H9 (cell line): Measurements from ENCODE around the gene FNDC1. TPM values are rescaled to one million over a fixed set of nuclear protein-coding genes. Genes with fewer than 3 reads are reported as not detected.

Experiments
- DNase-seq: peaks from one replicate; pipeline ENCODE4 v3.0.0-alpha.2; 2017
- H2AFZ ChIP-seq: one replicate; pipeline ENCODE4 v1.6.1; 2013; ENCODE audit warnings: mild to moderate bottlenecking, low read length, control low read depth, moderate library complexity
- H2AK5ac ChIP-seq: 2 replicates; pipeline ENCODE4 v1.6.1; 2013; ENCODE audit warnings: low read length, control low read depth, mixed read lengths; ENCODE audit not compliant: insufficient read length
- H2BK120ac ChIP-seq: one replicate; pipeline ENCODE4 v1.6.1; 2013; ENCODE audit warnings: low read depth, mild to moderate bottlenecking, low read length, control low read depth, inconsistent platforms; ENCODE audit not compliant: poor library complexity, severe bottlenecking
- H2BK12ac ChIP-seq: 2 replicates; pipeline ENCODE4 v1.6.1; 2013; ENCODE audit warnings: low read length, control low read depth, mixed read lengths, low read depth; ENCODE audit not compliant: insufficient read length
- H2BK15ac ChIP-seq: 2 replicates; pipeline ENCODE4 v1.6.1; 2013; ENCODE audit warnings: low read depth, low read length, control low read depth
- H2BK20ac ChIP-seq: one replicate; pipeline ENCODE4 v1.6.1; 2013; ENCODE audit warnings: low read depth, mild to moderate bottlenecking, low read length, control low read depth, inconsistent platforms; ENCODE audit not compliant: poor library complexity, severe bottlenecking
- H2BK5ac ChIP-seq: 2 replicates; pipeline ENCODE4 v1.6.1; 2013; ENCODE audit warnings: low read length, control low read depth, mixed read lengths; ENCODE audit not compliant: insufficient read length
- H3K14ac ChIP-seq: 2 replicates; pipeline ENCODE4 v1.6.1; 2013; ENCODE audit warnings: low read length, control low read depth; ENCODE audit not compliant: insufficient read depth
- H3K18ac ChIP-seq: 2 replicates; pipeline ENCODE4 v1.6.1; 2013; ENCODE audit warnings: low read depth, mild to moderate bottlenecking, mixed read lengths, low read length, control low read depth; ENCODE audit not compliant: insufficient read length
- H3K23ac ChIP-seq: 2 replicates; pipeline ENCODE4 v1.6.1; 2013; ENCODE audit warnings: low read length, control low read depth, mixed read lengths, low read depth; ENCODE audit not compliant: insufficient read length
- H3K23me2 ChIP-seq: 2 replicates; pipeline ENCODE4 v1.6.1; 2013; ENCODE audit warnings: low read depth, mild to moderate bottlenecking, mixed read lengths, low read length, control low read depth; ENCODE audit not compliant: insufficient read length, poor library complexity, severe bottlenecking
- H3K27ac ChIP-seq: 2 replicates; pipeline ENCODE4 v1.5.1; 2013; ENCODE audit warnings: low read length, control low read depth, mixed read lengths, low read depth; ENCODE audit not compliant: insufficient read length
- H3K27me3 ChIP-seq: 2 replicates; pipeline ENCODE4 v1.6.1; 2013; ENCODE audit warnings: low read length, control low read depth, inconsistent platforms; ENCODE audit not compliant: insufficient read depth
- H3K4ac ChIP-seq: 2 replicates; pipeline ENCODE4 v1.6.1; 2013; ENCODE audit warnings: low read depth, mild to moderate bottlenecking, control low read depth, inconsistent platforms, low read length, moderate library complexity
- H3K4me1 ChIP-seq: 2 replicates; pipeline ENCODE4 v1.6.1; 2013; ENCODE audit warnings: low read length, control low read depth, inconsistent platforms; ENCODE audit not compliant: insufficient read depth
- H3K4me2 ChIP-seq: 2 replicates; pipeline ENCODE4 v1.6.1; 2013; ENCODE audit warnings: low read length, control low read depth, mixed read lengths; ENCODE audit not compliant: insufficient read length, insufficient read depth
- H3K56ac ChIP-seq: 2 replicates; pipeline ENCODE4 v1.6.1; 2013; ENCODE audit warnings: low read depth, mild to moderate bottlenecking, mixed read lengths, low read length, control low read depth; ENCODE audit not compliant: insufficient read length
- H3K79me1 ChIP-seq: 2 replicates; pipeline ENCODE4 v1.6.1; 2013; ENCODE audit warnings: low read depth, mild to moderate bottlenecking, moderate library complexity, low read length, control low read depth, inconsistent platforms; ENCODE audit not compliant: insufficient read depth, poor library complexity, severe bottlenecking
- H3K79me2 ChIP-seq: 2 replicates; pipeline ENCODE4 v1.6.1; 2013; ENCODE audit warnings: low read length, control low read depth, inconsistent platforms; ENCODE audit not compliant: insufficient read depth
- H3K9ac ChIP-seq: 2 replicates; pipeline ENCODE4 v1.6.1; 2013; ENCODE audit warnings: low read length, control low read depth, mixed read lengths; ENCODE audit not compliant: insufficient read length; ENCODE audit errors: extremely low read depth
- H3K9me3 ChIP-seq: one replicate; pipeline ENCODE4 v1.6.1; 2013; ENCODE audit warnings: low read depth, low read length, inconsistent platforms; ENCODE audit not compliant: control insufficient read depth
- H3T11ph ChIP-seq: one replicate; pipeline ENCODE4 v1.6.1; 2013; ENCODE audit warnings: mild to moderate bottlenecking, low read length, control low read depth, inconsistent platforms
- H4K20me1 ChIP-seq: one replicate; pipeline ENCODE4 v1.6.1; 2013; ENCODE audit not compliant: control insufficient read depth, insufficient read length, insufficient read depth
- H4K5ac ChIP-seq: 2 replicates; pipeline ENCODE4 v1.6.1; 2013; ENCODE audit warnings: low read depth, mild to moderate bottlenecking, mixed read lengths, low read length, control low read depth; ENCODE audit not compliant: insufficient read length
- H4K8ac ChIP-seq: replicated peaks from 2 replicates; pipeline ENCODE4 v1.6.1; 2013; ENCODE audit warnings: low read length, control low read depth, mixed read lengths, low read depth; ENCODE audit not compliant: insufficient read length
- H4K91ac ChIP-seq: 2 replicates; pipeline ENCODE4 v1.6.1; 2013; ENCODE audit warnings: low read depth, mild to moderate bottlenecking, moderate library complexity, mixed read lengths, low read length, control low read depth; ENCODE audit not compliant: insufficient read length
- H3K27ac Mint-ChIP-seq, 3 experiments: 2 replicates in 2 of 3; 3 replicates in 1 of 3; pipeline ENCODE4 v1.8.0; 2020 to 2021; ENCODE audit warnings: mixed read lengths in 3 of 3, mild to moderate bottlenecking in 1 of 3, moderate library complexity in 1 of 3
- H3K27me3 Mint-ChIP-seq: 2 replicates; pipeline ENCODE4 v1.8.0; 2021; ENCODE audit warnings: low read depth, mild to moderate bottlenecking, moderate library complexity, mixed read lengths
- H3K36me3 Mint-ChIP-seq, 3 experiments: 2 replicates in 2 of 3; 3 replicates in 1 of 3; pipeline ENCODE4 v1.8.0; 2020 to 2021; ENCODE audit warnings: low read depth in 3 of 3, mixed read lengths in 3 of 3; ENCODE audit not compliant: insufficient read depth in 1 of 3
- H3K4me1 Mint-ChIP-seq, 2 experiments: 2 replicates each; pipeline ENCODE4 v1.8.0; 2020; ENCODE audit warnings: mixed read lengths in 2 of 2
- H3K4me3 Mint-ChIP-seq, 2 experiments: 2 replicates in 1 of 2; 3 replicates in 1 of 2; pipeline ENCODE4 v1.8.0; 2020 to 2021; ENCODE audit warnings: mild to moderate bottlenecking in 2 of 2, mixed read lengths in 2 of 2, moderate library complexity in 1 of 2
- H3K9me3 Mint-ChIP-seq, 2 experiments: 2 replicates in 1 of 2; 3 replicates in 1 of 2; pipeline ENCODE4 v1.8.0; 2020; ENCODE audit warnings: mild to moderate bottlenecking in 2 of 2, mixed read lengths in 2 of 2, moderate library complexity in 1 of 2
- WGBS: extraction: QIAGEN DNeasy Blood & Tissue Kit; methylation state at CpG from one replicate; pipeline ENCODE4 v1.1.7; 2013; ENCODE audit warnings: missing lambda C conversion rate, low lambda C conversion rate, mixed read lengths; ENCODE audit not compliant: insufficient read length; ENCODE audit errors: extremely low coverage; 5-methylcytosine and 5-hydroxymethylcytosine counted together
- total RNA-seq: library from RNA; stranded (reverse); gene quantifications from 2 replicates; pipeline ENCODE4 v1.2.1, GENCODE V29; 2021
- TF ChIP-seq, protein P1 (sequence below): fragments of 200-600 bp; sonication (generic); conservative IDR thresholded peaks from 3 replicates; pipeline ENCODE4 v1.8.0; 2021; ENCODE audit warnings: antibody characterized with exemption, mild to moderate bottlenecking

Gene FNDC1
- total RNA-seq, 1 experiment from 2014 or later, result 0.24 TPM

DNA sequence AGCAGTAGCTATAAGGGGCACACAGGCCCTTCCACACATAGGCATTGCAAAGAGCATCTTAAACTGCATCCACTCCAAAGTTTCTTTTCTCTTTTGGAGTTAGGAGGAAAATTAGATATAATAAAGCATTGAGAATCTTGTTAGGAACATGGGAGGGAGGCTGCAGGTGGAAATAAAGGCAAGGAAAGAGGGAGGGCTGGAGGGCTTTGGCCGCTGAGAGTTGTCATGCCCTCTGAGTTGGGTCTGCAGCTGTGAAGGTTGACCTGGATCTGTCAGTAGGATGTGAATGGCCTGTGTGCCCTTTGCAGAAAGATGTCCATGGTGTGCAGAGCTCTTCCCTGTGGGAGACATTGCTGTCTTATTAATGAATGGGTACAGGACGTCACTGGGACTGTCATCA, 134.0 kb downstream of the FNDC1 start:
- Histone ChIP-seq H2AK5ac (no peak overlapping the region), H3K27ac (no peak overlapping the region), H2BK12ac (no peak overlapping the region), H3K23me2 (no peaks in the 10 kb centered on the region), H3K4me1 (no peaks in the 10 kb centered on the region), H2BK120ac (no peak overlapping the region), H3K18ac (no peak overlapping the region), H4K20me1 (no peaks in the 10 kb centered on the region), H2AFZ (no peak overlapping the region), H3K79me2 (no peaks in the 10 kb centered on the region), H3K27me3 (no peaks in the 10 kb centered on the region), H3K4me2 (no peak overlapping the region), H3K4ac (no peak overlapping the region), H4K91ac (no peak overlapping the region), H2BK15ac (no peak overlapping the region), H3K9me3 (no peaks in the 10 kb centered on the region), H3T11ph (no peak overlapping the region), H3K9ac (no peak overlapping the region), H3K79me1 (no peaks in the 10 kb centered on the region), H2BK20ac (no peak overlapping the region), H3K56ac (no peak overlapping the region), H2BK5ac (no peak overlapping the region), H3K23ac (no peak overlapping the region), H4K5ac (no peak overlapping the region), H3K14ac (no peak overlapping the region), H4K8ac (no peak overlapping the region)
- no peaks in the 10 kb centered on the region for H3K36me3 Mint-ChIP-seq
- no peak for DNase-seq
- peaks cover 0 to 4% of the 10 kb centered on the region in 2 experiments; a peak in 1 of 4 replicates for H3K4me1 Mint-ChIP-seq
- no CpG with 5 or more reads among the region's 2 CpGs for WGBS
- TF ChIP-seq, protein P1, sequence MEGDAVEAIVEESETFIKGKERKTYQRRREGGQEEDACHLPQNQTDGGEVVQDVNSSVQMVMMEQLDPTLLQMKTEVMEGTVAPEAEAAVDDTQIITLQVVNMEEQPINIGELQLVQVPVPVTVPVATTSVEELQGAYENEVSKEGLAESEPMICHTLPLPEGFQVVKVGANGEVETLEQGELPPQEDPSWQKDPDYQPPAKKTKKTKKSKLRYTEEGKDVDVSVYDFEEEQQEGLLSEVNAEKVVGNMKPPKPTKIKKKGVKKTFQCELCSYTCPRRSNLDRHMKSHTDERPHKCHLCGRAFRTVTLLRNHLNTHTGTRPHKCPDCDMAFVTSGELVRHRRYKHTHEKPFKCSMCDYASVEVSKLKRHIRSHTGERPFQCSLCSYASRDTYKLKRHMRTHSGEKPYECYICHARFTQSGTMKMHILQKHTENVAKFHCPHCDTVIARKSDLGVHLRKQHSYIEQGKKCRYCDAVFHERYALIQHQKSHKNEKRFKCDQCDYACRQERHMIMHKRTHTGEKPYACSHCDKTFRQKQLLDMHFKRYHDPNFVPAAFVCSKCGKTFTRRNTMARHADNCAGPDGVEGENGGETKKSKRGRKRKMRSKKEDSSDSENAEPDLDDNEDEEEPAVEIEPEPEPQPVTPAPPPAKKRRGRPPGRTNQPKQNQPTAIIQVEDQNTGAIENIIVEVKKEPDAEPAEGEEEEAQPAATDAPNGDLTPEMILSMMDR, result no peak
- peaks cover 0 to 42% of the 10 kb centered on the region in 2 experiments; a peak in 3 of 5 replicates for H3K9me3 Mint-ChIP-seq
- H3K27ac Mint-ChIP-seq, result no peak overlapping the region
- peaks cover 5% of the 10 kb centered on the region for H3K27me3 Mint-ChIP-seq
- H3K4me3 Mint-ChIP-seq, result no peak overlapping the region
